Regular cardiac myocyte (primary cell): ENCODE data around the gene ME1. TPM values are rescaled to one million over a fixed set of nuclear protein-coding genes. Genes with fewer than 3 reads are reported as not detected.

Source experiments
- total RNA-seq: library from RNA; depleted of rRNA; stranded (reverse); fragments of >200 nt; gene quantifications from 2 replicates; pipeline ENCODE4 v1.2.3, GENCODE V29; 2014

ME1 gene
- 9.9 and 11.3 TPM in 2 replicates for total RNA-seq

GRCh38 chr6:83430611-83431544 lies at the start of gene ME1:
TSS of gene ME1 (minus strand) at chr6:83431051. CDS start at chr6:83430954, 97 bp downstream.

GRCh38 chr6:83192871-83193746 lies 237.7 kb downstream of the ME1 start, which contains the start of the genes PGM3 and RWDD2A:
TSS of gene PGM3 (minus strand) at chr6:83193265. CDS start at chr6:83191012, 2,253 bp downstream.
TSS of gene RWDD2A (plus strand) at chr6:83193357. CDS start at chr6:83194452, 1,095 bp downstream.

Other genes with a start within 250 kb of the ME1 start
- 158 and 165 TPM in 2 replicates for gene PGM3, start 237.8 kb downstream of the ME1 start, total RNA-seq
- gene RWDD2A, start 237.7 kb downstream of the ME1 start, total RNA-seq: 3.6 and 4.5 TPM in 2 replicates
- 1.7 and 4.8 TPM in 2 replicates for gene PRSS35, start 81.5 kb upstream of the ME1 start, total RNA-seq